Islet precursor cell (in vitro differentiated cells): ENCODE results near the gene NUAK1.

Experiments used
- DNase-seq: peaks from one replicate; pipeline ENCODE4 v3.0.0-alpha.2; 2018

NUAK1 gene

DNA sequence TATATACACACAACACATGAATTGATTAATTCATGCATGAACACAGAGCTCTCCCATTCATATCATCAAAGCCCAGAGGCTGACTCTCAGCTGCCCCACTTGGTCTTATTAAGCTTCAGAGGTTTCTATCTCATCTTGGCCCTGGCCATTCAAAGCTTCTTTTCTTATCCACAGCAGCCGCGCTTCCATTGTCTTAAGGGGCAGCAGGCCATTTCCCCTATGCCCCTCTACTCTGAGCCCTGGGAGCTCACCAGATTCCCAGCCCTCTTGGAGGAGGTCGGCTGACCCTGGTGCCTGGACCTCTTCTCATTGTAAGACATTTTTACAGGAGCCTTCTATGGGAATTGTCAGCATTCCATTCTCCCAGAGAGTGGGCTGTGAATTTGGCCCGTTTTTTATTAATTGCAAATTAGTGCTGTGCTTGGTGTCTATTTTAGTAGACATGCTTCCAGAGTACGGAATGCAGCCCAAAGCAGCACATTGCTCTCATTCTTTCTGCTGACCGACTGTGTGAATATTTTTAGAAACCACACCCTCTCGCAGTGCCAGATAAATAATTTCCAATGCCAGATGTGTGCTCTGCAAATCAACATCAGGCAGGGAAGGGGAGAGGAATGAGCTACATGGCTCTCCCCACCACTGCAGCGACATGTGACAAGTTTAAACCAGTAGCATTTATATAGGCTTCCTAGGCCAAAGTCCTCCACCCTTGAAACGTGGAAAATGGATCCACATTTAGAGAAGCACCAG, 58.5 kb downstream of the NUAK1 start:
- peak; percentile 87 for DNase-seq

DNA sequence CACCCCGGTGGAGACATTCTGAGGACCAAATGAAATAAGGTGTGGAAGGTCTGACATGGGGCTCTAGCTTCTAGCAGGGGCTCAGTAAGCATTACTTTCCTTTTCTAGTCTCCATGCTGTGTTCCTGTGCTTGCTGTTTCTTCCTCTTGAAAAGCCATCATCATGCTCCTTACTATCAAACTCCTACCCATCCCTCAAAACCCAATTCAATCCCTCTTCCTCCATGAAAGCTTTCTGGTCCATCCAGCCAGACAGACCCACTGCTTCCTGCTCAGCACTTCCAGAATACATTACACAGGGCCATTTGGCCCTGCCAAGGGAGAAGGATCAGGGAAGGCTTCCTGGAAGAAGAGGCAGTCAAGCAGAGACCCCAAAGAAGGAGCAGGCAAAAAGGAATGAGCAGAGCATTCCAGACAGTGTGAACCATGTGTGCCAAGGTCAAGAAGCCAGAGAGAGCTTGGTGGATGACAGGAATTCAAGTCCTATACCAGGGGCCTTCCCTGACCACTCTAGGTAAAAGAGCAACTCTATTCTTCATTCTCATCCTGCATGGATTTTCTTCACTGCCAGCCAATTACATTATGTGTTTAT, 59.5 kb downstream of the NUAK1 start:
- peak; percentile 45 for DNase-seq

- DNase-seq = peak; percentile 76
These were observed 60.3 kb downstream of the NUAK1 start for GRCh38 chr12:106078358-106079010.

GRCh38 chr12:106074706-106075392, 63.9 kb downstream of the NUAK1 start:
- DNase-seq = peak; percentile 89

GRCh38 chr12:106074361-106074705, 64.4 kb downstream of the NUAK1 start:
- no peak for DNase-seq

GRCh38 chr12:106073179-106073578, 65.6 kb downstream of the NUAK1 start:
- peak; percentile 7 for DNase-seq

GRCh38 chr12:106072751-106073150, 66.0 kb downstream of the NUAK1 start:
- peak; percentile 42 for DNase-seq

GRCh38 chr12:106071686-106072085, 67.1 kb downstream of the NUAK1 start:
- DNase-seq = no peak

DNA sequence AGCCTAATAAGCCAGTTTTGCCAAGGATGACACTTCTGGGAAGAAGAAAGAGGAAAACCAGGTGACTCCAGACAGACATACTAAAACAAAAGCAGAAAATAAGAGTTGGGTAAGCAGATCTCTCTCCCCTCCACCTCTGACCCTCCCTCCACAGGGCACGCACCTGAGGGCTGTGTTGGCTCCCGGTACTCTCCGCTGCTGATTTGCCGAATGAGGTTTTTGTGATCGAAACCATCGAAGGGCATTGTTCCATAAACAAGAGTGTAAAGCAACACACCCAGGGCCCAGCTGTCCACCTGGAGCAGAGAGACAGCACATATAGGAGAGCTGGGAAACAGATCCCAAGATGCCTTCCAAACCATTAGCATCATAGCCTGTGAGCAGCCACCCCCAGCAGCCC, 68.1 kb downstream of the NUAK1 start:
- DNase-seq = peak; percentile 47

DNA sequence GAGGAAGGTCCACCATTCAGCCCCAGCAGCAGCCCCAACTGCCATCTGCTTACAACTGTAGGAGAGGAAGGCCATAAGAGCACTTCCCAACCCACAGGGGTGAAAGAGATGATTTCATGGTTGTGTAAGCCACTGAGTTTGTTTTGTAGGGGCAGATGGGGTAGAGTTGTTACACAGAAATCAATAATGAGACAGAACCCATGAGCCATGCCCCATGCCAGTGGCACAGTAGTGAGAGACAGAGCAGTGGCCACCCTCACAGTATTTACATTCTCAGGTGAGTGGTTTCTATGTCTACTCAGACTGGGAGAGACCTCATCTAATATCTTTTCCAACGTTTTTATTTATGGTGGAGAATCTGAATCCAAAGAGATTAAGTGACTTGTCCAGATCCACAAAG, 68.6 kb downstream of the NUAK1 start:
- DNase-seq = no peak

DNA sequence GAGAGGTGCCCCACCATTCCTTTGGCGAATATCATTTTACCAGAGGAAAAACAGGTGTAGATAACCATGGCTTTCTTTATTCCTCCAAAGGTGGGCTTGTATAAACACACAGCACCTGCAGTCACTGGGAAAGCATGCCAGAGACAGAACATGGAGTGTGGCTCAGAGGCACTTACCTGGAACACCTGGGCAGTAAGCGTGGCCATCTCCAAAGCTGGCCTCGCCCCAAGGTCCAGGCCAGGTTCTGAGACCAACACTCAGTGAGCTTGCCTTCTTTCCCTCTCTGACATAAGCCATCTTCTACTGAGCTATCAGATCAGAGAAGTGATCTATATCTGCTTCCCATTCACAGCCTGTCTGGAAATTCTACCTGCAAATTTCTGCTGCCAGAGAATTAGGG, 70.5 kb downstream of the NUAK1 start:
- DNase-seq = peak; percentile 42

DNA sequence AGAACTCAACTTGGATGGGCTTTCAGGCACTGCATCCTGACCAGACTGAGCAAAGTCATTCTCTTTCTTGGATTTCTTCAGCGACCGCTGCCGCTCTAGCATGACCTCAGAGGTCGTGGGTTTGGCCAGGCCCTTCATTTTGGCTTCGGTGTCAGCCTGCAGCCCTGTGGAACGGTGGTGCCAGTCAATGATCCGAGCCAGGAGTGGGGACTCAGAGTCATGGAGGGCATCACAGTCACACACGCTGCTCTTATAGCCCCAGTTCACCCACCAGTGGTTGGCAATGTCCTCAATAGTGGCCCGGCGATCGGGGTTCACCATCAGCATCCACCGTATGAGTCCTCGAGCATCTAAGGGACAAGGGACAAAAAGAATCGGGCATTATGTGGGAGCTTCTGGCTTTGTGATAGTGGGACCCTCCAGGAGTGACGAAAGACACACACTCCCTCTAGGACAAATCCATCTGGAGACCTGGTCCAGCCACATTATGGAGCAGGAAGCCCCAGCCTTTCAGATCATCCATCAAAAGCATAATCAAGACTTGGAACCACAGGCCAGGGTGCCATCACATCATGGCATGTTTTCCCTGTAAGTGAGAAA, 71.0 kb downstream of the NUAK1 start:
- no peak for DNase-seq

- no peak for DNase-seq
These were observed 71.9 kb downstream of the NUAK1 start for GRCh38 chr12:106066726-106067325.

DNA sequence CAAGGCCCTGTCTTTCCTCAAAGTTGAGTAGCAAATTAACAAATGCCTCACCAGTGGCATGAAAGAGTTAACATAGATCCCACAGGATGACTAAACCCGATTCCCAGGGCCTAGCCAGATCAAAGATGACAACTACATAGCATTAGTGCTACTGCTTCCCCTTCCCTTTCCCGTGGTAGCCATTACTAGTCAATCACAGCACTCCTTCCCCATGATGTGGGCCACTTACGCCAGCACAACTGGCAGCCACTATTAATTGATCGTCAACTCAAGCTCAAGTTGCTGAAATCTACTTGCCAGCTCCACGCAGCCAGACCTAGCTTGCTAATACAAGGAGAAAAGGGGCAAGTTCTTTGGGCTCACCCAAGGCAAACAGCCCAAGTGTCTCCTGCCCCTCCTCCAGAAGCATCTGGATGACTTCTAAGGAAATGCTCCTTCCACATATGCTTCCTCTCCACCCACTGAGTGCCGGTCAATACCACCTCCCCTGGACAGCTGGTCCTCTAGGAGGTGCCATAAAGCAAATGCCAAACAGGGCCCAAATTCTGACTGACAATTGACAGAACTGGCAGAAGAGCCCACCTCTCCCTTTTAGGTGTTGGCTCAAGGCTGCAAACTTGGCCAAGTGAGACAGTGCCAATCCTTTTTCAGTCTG, 72.6 kb downstream of the NUAK1 start:
- DNase-seq = no peak

- DNase-seq = no peak
These were observed 73.2 kb downstream of the NUAK1 start for GRCh38 chr12:106065506-106065905.

DNA sequence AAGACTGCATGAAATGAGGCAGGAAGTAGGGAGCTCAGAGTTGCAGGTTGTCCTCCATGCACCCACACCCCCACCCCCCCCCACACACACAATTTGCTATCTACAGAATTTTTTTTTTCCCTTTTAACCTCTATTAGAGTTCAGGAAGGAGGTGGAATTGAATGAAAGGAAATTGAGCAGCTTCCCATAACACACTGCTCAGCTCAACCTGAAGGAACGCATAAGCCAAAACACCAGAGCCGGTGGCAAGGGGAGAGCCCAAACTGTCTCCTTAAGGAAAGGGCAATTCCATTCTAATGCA, 74.1 kb downstream of the NUAK1 start:
- no peak for DNase-seq

DNA sequence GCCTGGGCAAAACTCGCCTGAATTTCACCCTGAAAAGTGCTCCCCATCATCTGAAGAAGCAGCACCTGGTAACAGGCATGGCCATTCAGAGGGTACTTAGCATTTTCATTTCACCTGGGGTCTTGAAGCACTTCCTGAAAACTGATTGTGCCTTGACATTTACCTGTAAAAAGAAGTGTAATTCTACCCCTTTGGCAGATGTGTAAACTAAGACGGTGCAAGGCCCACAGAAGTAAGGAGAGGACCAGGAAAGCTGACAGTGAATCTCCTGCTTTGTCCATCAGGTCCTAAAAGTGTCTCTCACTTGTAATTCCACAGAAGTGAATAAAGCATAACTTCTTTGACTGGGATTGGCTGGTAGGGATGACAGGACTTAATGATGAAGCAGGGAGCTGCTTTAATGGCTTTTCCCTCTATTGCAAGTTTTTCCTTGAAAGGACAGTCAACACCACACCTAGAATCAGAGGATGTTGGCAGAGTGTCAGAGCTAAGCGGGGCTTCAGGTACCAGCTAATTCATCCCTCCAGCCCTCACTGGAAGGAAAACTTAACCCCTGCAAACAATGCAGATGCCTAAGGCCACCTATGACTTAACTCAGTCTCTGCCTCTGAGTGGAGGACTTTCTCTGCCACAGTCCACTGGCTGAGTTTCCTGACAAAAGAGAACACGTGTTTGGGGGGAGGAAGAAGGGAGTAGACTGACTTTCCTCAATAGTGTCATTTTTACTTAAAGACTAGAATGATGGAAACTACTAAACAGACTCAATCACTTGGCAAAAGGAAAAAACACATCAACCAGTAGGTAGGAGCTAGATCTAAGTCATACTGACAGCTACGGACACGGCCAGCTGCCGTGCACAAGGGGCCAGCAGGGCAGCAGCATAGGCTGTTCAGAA, 74.7 kb downstream of the NUAK1 start:
- peak; percentile 43 for DNase-seq

DNA sequence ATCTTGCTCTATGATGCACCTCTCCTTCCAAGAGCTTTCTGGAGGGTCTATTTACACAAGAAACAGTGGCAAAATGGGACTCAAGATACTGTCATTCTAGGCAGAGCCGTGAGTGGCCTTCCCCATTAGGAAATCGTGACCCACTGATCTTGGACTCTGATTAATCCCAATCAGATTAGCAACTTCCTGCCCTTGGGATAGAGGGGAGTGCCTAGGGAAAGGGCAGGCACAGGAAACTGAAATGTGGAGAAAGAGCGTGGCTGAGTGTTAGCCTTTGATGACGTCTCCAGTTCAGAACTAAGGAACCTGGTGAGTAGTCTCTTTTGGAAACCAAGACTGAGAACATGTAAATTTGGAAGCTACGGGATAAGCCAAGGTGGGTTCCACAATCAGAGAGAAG, 76.1 kb downstream of the NUAK1 start:
- DNase-seq = peak; percentile 56

DNA sequence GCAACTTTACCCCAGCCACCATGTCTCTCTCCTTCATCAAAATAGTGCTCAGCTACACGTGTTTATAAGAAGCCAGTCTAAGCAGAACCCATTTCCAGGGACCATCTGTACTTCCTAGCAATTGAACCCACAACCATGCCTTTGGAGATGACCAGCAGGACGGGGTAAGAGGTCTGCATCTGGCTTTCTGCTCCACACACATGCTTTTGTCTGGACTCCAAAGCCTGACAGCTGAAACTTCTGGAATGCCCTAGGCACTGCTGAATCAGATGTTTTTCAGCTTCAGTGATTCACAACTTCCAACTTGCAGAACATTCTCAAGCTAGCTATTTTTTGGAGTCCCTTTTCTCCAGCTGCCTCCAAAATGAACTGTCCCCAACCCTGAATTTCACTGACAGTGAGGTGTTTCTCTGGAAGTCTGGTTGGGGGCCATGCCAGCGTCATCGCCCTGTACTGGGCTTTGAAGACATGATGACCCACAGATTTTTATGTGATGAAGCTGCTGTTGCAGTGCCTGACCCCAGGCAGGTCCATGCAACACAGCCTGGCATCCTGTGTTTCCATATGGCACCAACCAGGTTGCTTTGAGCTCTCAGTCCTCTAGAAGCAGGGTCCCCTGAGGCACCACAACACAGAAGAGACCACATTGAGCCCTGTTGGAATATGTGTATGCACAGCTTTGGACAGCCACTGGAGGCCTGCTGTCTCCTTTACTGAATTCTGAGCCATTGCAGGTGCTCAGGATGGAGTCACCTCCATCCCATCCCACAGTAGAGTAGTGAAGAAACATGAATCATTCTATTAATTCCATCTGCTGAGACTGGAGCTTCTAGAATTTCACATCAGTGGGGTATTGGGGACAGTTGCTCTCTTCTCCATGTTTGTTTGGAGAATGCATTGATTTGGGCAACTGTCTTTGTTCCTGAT, 80.2 kb downstream of the NUAK1 start:
- DNase-seq = peak; percentile 84

DNA sequence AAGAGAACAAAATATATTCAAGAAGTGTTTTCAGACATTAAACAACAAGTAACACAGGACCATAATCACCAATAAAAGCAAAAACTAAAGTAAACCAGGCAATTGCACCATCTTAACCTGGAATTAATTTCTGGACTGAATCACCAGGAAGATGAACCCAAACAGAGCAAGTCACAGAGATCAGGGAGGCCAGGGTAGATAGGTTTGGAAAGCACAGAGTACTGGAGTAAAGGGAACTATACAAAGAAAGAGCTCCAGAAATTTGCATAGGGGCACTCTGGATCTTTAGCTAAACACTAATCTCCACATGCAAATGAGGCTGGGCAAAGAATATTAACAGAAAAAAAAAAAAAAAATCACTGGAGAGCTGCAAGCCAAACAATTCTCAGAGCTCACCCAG, 84.7 kb downstream of the NUAK1 start:
- DNase-seq = peak; percentile 4
